KMS-11 (cell line): ENCODE measurements around the gene TMEM17.
"Not testable (repeated sequence)": the region's sequence is repeated elsewhere in the genome, so short reads cannot be mapped to it uniquely, and the experiment has no call there.

Source experiments
- H2AFZ ChIP-seq: fragments of 200-600 bp; sonication (generic); 2 replicates; pipeline ENCODE4 v1.6.1; 2016; ENCODE audit warnings: antibody characterized with exemption, mixed run types, low read depth
- H3K27ac ChIP-seq: fragments of 200-600 bp; sonication (generic); 2 replicates; pipeline ENCODE4 v1.6.1; 2016; ENCODE audit warnings: mild to moderate bottlenecking, mixed run types
- H3K27me3 ChIP-seq: fragments of 200-600 bp; sonication (generic); 2 replicates; pipeline ENCODE4 v1.6.1; 2017; ENCODE audit warnings: mild to moderate bottlenecking, low read depth, mixed run types, moderate library complexity; ENCODE audit not compliant: insufficient read depth
- H3K36me3 ChIP-seq: fragments of 200-600 bp; sonication (generic); 2 replicates; pipeline ENCODE4 v1.6.1; 2017; ENCODE audit warnings: mild to moderate bottlenecking, mixed run types; ENCODE audit not compliant: insufficient read depth
- H3K4me1 ChIP-seq: fragments of 200-600 bp; sonication (generic); 2 replicates; pipeline ENCODE4 v1.6.1; 2016; ENCODE audit warnings: mild to moderate bottlenecking, low read depth, mixed run types; ENCODE audit not compliant: poor library complexity, severe bottlenecking
- H3K4me2 ChIP-seq: fragments of 200-600 bp; sonication (generic); 2 replicates; pipeline ENCODE4 v1.7.0; 2016; ENCODE audit warnings: mild to moderate bottlenecking, mixed run types
- H3K4me3 ChIP-seq: fragments of 200-600 bp; sonication (generic); IDR thresholded peaks from 2 replicates; pipeline ENCODE4 v1.6.1; 2017; ENCODE audit warnings: low read depth, low read length, mixed read lengths; ENCODE audit not compliant: insufficient read depth
- H3K79me2 ChIP-seq: fragments of 200-600 bp; sonication (generic); 2 replicates; pipeline ENCODE4 v1.6.1; 2016; ENCODE audit warnings: low read depth, mixed run types; ENCODE audit not compliant: insufficient read depth
- H3K9ac ChIP-seq: fragments of 200-600 bp; sonication (generic); 2 replicates; pipeline ENCODE4 v1.6.1; 2016; ENCODE audit warnings: mild to moderate bottlenecking, mixed run types
- H4K20me1 ChIP-seq: fragments of 200-600 bp; sonication (generic); 2 replicates; pipeline ENCODE4 v1.6.1; 2016; ENCODE audit warnings: mild to moderate bottlenecking, mixed run types; ENCODE audit not compliant: insufficient read depth
- CTCF ChIP-seq: fragments of 200-600 bp; sonication (generic); conservative IDR thresholded peaks from 2 replicates; pipeline ENCODE4 v1.6.1; 2017; ENCODE audit warnings: low read depth, mild to moderate bottlenecking, antibody characterized with exemption, low read length, moderate library complexity, mixed read lengths

The TMEM17 gene

GRCh38 chr2:62537814-62538213 lies 31.8 kb upstream of the TMEM17 start:
- no peak for TF ChIP-seq CTCF
- H3K36me3 ChIP-seq: no peaks in the 10 kb centered on the region
- no peaks in the 10 kb centered on the region for H3K4me1 ChIP-seq
- H3K4me2 ChIP-seq: no peak overlapping the region
- H3K27me3 ChIP-seq: no peaks in the 10 kb centered on the region
- H3K27ac ChIP-seq: no peak overlapping the region
- no peak overlapping the region for H2AFZ ChIP-seq
- H3K9ac ChIP-seq: no peak overlapping the region
- H4K20me1 ChIP-seq: no peaks in the 10 kb centered on the region
- H3K79me2 ChIP-seq: no peaks in the 10 kb centered on the region
- no peak overlapping the region for H3K4me3 ChIP-seq

GRCh38 chr2:62536873-62537547 lies 31.0 kb upstream of the TMEM17 start:
- H3K79me2 ChIP-seq: no peaks in the 10 kb centered on the region
- H3K4me2 ChIP-seq: no peak overlapping the region
- H2AFZ ChIP-seq: no peak overlapping the region
- no peak for TF ChIP-seq CTCF
- no peaks in the 10 kb centered on the region for H3K36me3 ChIP-seq
- H3K27me3 ChIP-seq: no peaks in the 10 kb centered on the region
- no peak overlapping the region for H3K27ac ChIP-seq
- H3K4me3 ChIP-seq: no peak overlapping the region
- no peaks in the 10 kb centered on the region for H3K4me1 ChIP-seq
- H4K20me1 ChIP-seq: no peaks in the 10 kb centered on the region
- H3K9ac ChIP-seq: no peak overlapping the region

GRCh38 chr2:62535521-62535920 lies 29.5 kb upstream of the TMEM17 start:
- H3K4me1 ChIP-seq, H3K4me3 ChIP-seq, H4K20me1 ChIP-seq, H3K4me2 ChIP-seq, H3K36me3 ChIP-seq, H2AFZ ChIP-seq, H3K27ac ChIP-seq, H3K27me3 ChIP-seq, H3K9ac ChIP-seq, H3K79me2 ChIP-seq: not testable (repeated sequence)

- no peak overlapping the region for H2AFZ ChIP-seq
- H3K4me3 ChIP-seq: no peak overlapping the region
- no peak overlapping the region for H3K9ac ChIP-seq
- no peaks in the 10 kb centered on the region for H3K27me3 ChIP-seq
- H3K36me3 ChIP-seq: no peaks in the 10 kb centered on the region
- no peaks in the 10 kb centered on the region for H3K79me2 ChIP-seq
- H3K4me1 ChIP-seq: no peaks in the 10 kb centered on the region
- no peaks in the 10 kb centered on the region for H4K20me1 ChIP-seq
- no peak overlapping the region for H3K27ac ChIP-seq
- TF ChIP-seq CTCF: no peak
- H3K4me2 ChIP-seq: no peak overlapping the region
These were observed 25.6 kb upstream of the TMEM17 start for GRCh38 chr2:62531594-62531993.

GRCh38 chr2:62529758-62530157 lies 23.8 kb upstream of the TMEM17 start:
- no peaks in the 10 kb centered on the region for H3K4me1 ChIP-seq

More at GRCh38 chr2:62529758-62530157, 23.8 kb upstream of the TMEM17 start:
- TF ChIP-seq CTCF: no peak
- Histone ChIP-seq H3K4me2 (no peak overlapping the region), H3K27ac (no peak overlapping the region), H3K79me2 (no peaks in the 10 kb centered on the region), H2AFZ (no peak overlapping the region), H3K9ac (no peak overlapping the region), H3K27me3 (no peaks in the 10 kb centered on the region), H4K20me1 (no peaks in the 10 kb centered on the region), H3K36me3 (no peaks in the 10 kb centered on the region), H3K4me3 (no peak overlapping the region)
